Esophagus squamous epithelium (tissue), 4 donors: ENCODE data around the gene RBM33.

Experiments used
- POLR2A ChIP-seq, 4 donors: fragments of 450-650 bp; IDR thresholded peaks; one replicate each; pipeline ENCODE4 v1.6.1; 2017; ENCODE audit warnings: antibody characterized with exemption in 4 of 4, mild to moderate bottlenecking in 4 of 4, moderate library complexity in 3 of 4
- TF ChIP-seq, protein P1 (sequence below), 6 experiments: fragments of 450-650 bp in 4 of 6; fragments of 200-600 bp in 2 of 6; sonication (generic) in 2 of 6; IDR thresholded peaks; one replicate each; pipeline ENCODE4 v1.5.1; 2016 to 2019; ENCODE audit warnings: antibody characterized with exemption in 6 of 6, mild to moderate bottlenecking in 4 of 6, moderate library complexity in 4 of 6

DNA sequence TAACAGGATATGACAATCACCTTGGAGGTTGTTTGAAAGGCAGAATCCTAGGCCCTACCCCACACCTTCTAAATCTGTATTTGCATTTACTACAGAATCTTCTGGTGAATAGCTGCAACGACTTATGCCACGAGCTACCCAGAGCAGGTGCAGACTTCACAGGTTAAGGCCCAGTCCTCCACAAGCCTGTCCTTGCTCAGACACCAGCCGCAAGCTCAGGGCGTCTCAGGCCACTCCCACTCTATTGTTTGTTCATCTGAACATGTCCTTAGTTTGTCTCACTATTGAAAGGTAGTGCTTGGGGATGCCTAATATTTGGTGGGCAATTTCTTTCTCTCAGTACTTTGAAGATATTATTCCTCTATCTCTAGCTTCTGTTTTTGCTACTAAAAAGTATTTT, 18.9 kb upstream of the RBM33 start:
- TF ChIP-seq, protein P1, sequence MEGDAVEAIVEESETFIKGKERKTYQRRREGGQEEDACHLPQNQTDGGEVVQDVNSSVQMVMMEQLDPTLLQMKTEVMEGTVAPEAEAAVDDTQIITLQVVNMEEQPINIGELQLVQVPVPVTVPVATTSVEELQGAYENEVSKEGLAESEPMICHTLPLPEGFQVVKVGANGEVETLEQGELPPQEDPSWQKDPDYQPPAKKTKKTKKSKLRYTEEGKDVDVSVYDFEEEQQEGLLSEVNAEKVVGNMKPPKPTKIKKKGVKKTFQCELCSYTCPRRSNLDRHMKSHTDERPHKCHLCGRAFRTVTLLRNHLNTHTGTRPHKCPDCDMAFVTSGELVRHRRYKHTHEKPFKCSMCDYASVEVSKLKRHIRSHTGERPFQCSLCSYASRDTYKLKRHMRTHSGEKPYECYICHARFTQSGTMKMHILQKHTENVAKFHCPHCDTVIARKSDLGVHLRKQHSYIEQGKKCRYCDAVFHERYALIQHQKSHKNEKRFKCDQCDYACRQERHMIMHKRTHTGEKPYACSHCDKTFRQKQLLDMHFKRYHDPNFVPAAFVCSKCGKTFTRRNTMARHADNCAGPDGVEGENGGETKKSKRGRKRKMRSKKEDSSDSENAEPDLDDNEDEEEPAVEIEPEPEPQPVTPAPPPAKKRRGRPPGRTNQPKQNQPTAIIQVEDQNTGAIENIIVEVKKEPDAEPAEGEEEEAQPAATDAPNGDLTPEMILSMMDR (IDR thresholded peaks at IDR 0.05) = no peak
- TF ChIP-seq POLR2A (IDR thresholded peaks at IDR 0.05) = no peak
